OCI-LY1 (cell line): ENCODE measurements around the gene MACROD1.

Source experiments
- H2AFZ ChIP-seq: fragments of 200-600 bp; sonication (generic), shearing (Covaris generic); 2 replicates; pipeline ENCODE4 v1.6.0; 2014; ENCODE audit warnings: antibody characterized with exemption, mild to moderate bottlenecking, low read length
- H3F3A ChIP-seq: fragments of 200-600 bp; sonication (generic), shearing (Covaris generic); 2 replicates; pipeline ENCODE4 v1.6.0; 2014; ENCODE audit warnings: mild to moderate bottlenecking, antibody characterized with exemption, low read length, moderate library complexity; ENCODE audit not compliant: insufficient read depth
- H3K27ac ChIP-seq: fragments of 200-600 bp; sonication (generic); 2 replicates; pipeline ENCODE4 v1.5.1; 2014; ENCODE audit warnings: low read length, mixed run types, mild to moderate bottlenecking, low read depth; ENCODE audit not compliant: poor library complexity, severe bottlenecking
- H3K27me3 ChIP-seq: fragments of 200-600 bp; sonication (generic); 2 replicates; pipeline ENCODE4 v1.6.0; 2014; ENCODE audit warnings: antibody characterized with exemption, mild to moderate bottlenecking, low read length, moderate library complexity; ENCODE audit not compliant: insufficient read depth
- H3K36me3 ChIP-seq: fragments of 200-600 bp; sonication (generic); 2 replicates; pipeline ENCODE4 v1.6.1; 2014; ENCODE audit warnings: mild to moderate bottlenecking, antibody characterized with exemption, low read length, moderate library complexity, mixed read lengths; ENCODE audit not compliant: insufficient read depth
- H3K4me1 ChIP-seq: fragments of 200-600 bp; sonication (generic); 2 replicates; pipeline ENCODE4 v1.5.1; 2014; ENCODE audit warnings: mild to moderate bottlenecking, low read length, moderate library complexity; ENCODE audit not compliant: insufficient read depth, severe bottlenecking
- H3K4me2 ChIP-seq: fragments of 200-600 bp; sonication (generic), shearing (Covaris generic); 2 replicates; pipeline ENCODE4 v1.6.1; 2014; ENCODE audit warnings: low read length
- H3K4me3 ChIP-seq: fragments of 200-600 bp; sonication (generic); 2 replicates; pipeline ENCODE4 v1.5.1; 2014; ENCODE audit warnings: low read length, low read depth, mild to moderate bottlenecking, mixed read lengths; ENCODE audit not compliant: poor library complexity, severe bottlenecking
- H3K79me2 ChIP-seq: fragments of 200-600 bp; shearing (Covaris generic); 2 replicates; pipeline ENCODE4 v1.6.1; 2016; ENCODE audit warnings: mixed run types, low read length, mixed read lengths; ENCODE audit not compliant: insufficient read depth
- H3K9ac ChIP-seq: fragments of 200-600 bp; sonication (generic), shearing (Covaris generic); 2 replicates; pipeline ENCODE4 v1.6.1; 2014; ENCODE audit warnings: mild to moderate bottlenecking, low read length, mixed read lengths
- H3K9me2 ChIP-seq: fragments of 200-600 bp; sonication (generic), shearing (Covaris generic); 2 replicates; pipeline ENCODE4 v1.6.1; 2014; ENCODE audit warnings: low read depth, mild to moderate bottlenecking, low read length, mixed read lengths
- H3K9me3 ChIP-seq: fragments of 200-600 bp; shearing (Covaris generic); 2 replicates; pipeline ENCODE4 v1.6.1; 2014; ENCODE audit warnings: low read length, mixed read lengths
- H4K20me1 ChIP-seq: fragments of 200-600 bp; sonication (generic), shearing (Covaris generic); 2 replicates; pipeline ENCODE4 v1.6.0; 2016; ENCODE audit warnings: mild to moderate bottlenecking, low read length; ENCODE audit not compliant: insufficient read depth
- CTCF ChIP-seq: fragments of 200-600 bp; sonication (generic), shearing (Covaris generic); IDR thresholded peaks from 2 replicates; pipeline ENCODE4 v1.5.1; 2017; ENCODE audit warnings: mild to moderate bottlenecking, antibody characterized with exemption, low read length, moderate library complexity, mixed read lengths
- EZH2 ChIP-seq: fragments of 200-600 bp; sonication (generic), shearing (Covaris generic); IDR thresholded peaks from 2 replicates; pipeline ENCODE4 v1.8.0; 2017; ENCODE audit warnings: borderline replicate concordance, mixed run types, mild to moderate bottlenecking, antibody characterized with exemption, low read length, moderate library complexity, mixed read lengths

MACROD1 gene

GRCh38 chr11:64028398-64029115 lies 137.4 kb downstream of the MACROD1 start:
- Histone ChIP-seq H3K9me2 (no peaks in the 10 kb centered on the region), H3K27ac (no peak overlapping the region), H3K4me1 (no peaks in the 10 kb centered on the region), H3K27me3 (peaks cover 17% of the 10 kb centered on the region), H3K4me2 (no peak overlapping the region), H3K36me3 (no peaks in the 10 kb centered on the region), H4K20me1 (no peaks in the 10 kb centered on the region), H3F3A (no peaks in the 10 kb centered on the region), H2AFZ (no peak overlapping the region), H3K9me3 (no peaks in the 10 kb centered on the region), H3K79me2 (no peaks in the 10 kb centered on the region), H3K9ac (no peak overlapping the region), H3K4me3 (no peak overlapping the region)
- TF ChIP-seq CTCF (no peak), EZH2 (no peak)

- H2AFZ ChIP-seq: no peak overlapping the region
- H3K4me3 ChIP-seq: no peak overlapping the region
- H3K9me3 ChIP-seq: no peaks in the 10 kb centered on the region
- H3K9ac ChIP-seq: no peak overlapping the region
- no peaks in the 10 kb centered on the region for H3K79me2 ChIP-seq
- no peaks in the 10 kb centered on the region for H3K9me2 ChIP-seq
- TF ChIP-seq EZH2 (no peak), CTCF (no peak)
- H4K20me1 ChIP-seq: no peaks in the 10 kb centered on the region
- no peaks in the 10 kb centered on the region for H3K4me1 ChIP-seq
- peaks cover 14% of the 10 kb centered on the region for H3K27me3 ChIP-seq
- H3K4me2 ChIP-seq: no peak overlapping the region
- no peaks in the 10 kb centered on the region for H3K36me3 ChIP-seq
- no peak overlapping the region for H3K27ac ChIP-seq
- H3F3A ChIP-seq: no peaks in the 10 kb centered on the region
Observed at GRCh38 chr11:64027651-64028397, 138.1 kb downstream of the MACROD1 start.

- H3K4me1 ChIP-seq: no peaks in the 10 kb centered on the region
- peaks cover 13% of the 10 kb centered on the region for H3K27me3 ChIP-seq
- H4K20me1 ChIP-seq: no peaks in the 10 kb centered on the region
Observed at GRCh38 chr11:64026575-64027205, 139.2 kb downstream of the MACROD1 start.

More at GRCh38 chr11:64026575-64027205, 139.2 kb downstream of the MACROD1 start:
- Histone ChIP-seq H2AFZ (no peak overlapping the region), H3K4me3 (no peak overlapping the region), H3F3A (no peaks in the 10 kb centered on the region), H3K9me3 (no peaks in the 10 kb centered on the region), H3K79me2 (no peaks in the 10 kb centered on the region), H3K4me2 (no peak overlapping the region), H3K9ac (no peak overlapping the region), H3K36me3 (no peaks in the 10 kb centered on the region), H3K27ac (no peak overlapping the region), H3K9me2 (no peaks in the 10 kb centered on the region)
- TF ChIP-seq EZH2: no peak
- TF ChIP-seq CTCF: no peak
